ENCODE measurements around the gene UGT1A4.

UGT1A4 gene

GRCh38 chr2:233718552-233718951, at the start of gene UGT1A4:
TSS of gene UGT1A4 (plus strand) at chr2:233718736. CDS start at chr2:233718821, 85 bp downstream.
- no peak within 1 kb of the TSS for H3K4me3 ChIP-seq (ENCODE audit: low read depth, low read length)
- no peaks in the 10 kb centered on the region for H3K9me3 ChIP-seq (ENCODE audit: control insufficient read depth, insufficient read depth, low read length)
- no peaks in the 10 kb centered on the region for H3K4me1 ChIP-seq (ENCODE audit: control insufficient read depth, insufficient read depth, low read length)
- no peaks in the 10 kb centered on the region for H3K36me3 ChIP-seq (ENCODE audit: control insufficient read depth, insufficient read depth, low read length)
- H3K27me3 ChIP-seq (ENCODE audit: control insufficient read depth, insufficient read depth, low read length), result no peaks in the 10 kb centered on the region
- no peak within 1 kb of the TSS for H3K9ac ChIP-seq (ENCODE audit: low read depth, low read length)

- Histone ChIP-seq H3K4me1 (ENCODE audit: control insufficient read depth, insufficient read depth, low read length) (no peaks in the 10 kb centered on the region), H3K36me3 (ENCODE audit: control insufficient read depth, insufficient read depth, low read length) (no peaks in the 10 kb centered on the region), H3K4me3 (ENCODE audit: low read depth, low read length) (no peak within 1 kb of the TSS), H3K9me3 (ENCODE audit: control insufficient read depth, insufficient read depth, low read length) (no peaks in the 10 kb centered on the region), H3K9ac (ENCODE audit: low read depth, low read length) (no peak within 1 kb of the TSS), H3K27me3 (ENCODE audit: control insufficient read depth, insufficient read depth, low read length) (no peaks in the 10 kb centered on the region)
These were observed 47.0 kb upstream of the UGT1A4 start, which contains the start of gene UGT1A9 for GRCh38 chr2:233671290-233672161. TSS of gene UGT1A9 (plus strand) at chr2:233671898. CDS start at chr2:233671935, 37 bp downstream.

GRCh38 chr2:233672886-233673285, 45.6 kb upstream of the UGT1A4 start:
- Histone ChIP-seq H3K4me3 (ENCODE audit: low read depth, low read length) (no peak overlapping the region), H3K9ac (ENCODE audit: low read depth, low read length) (no peak overlapping the region), H3K36me3 (ENCODE audit: control insufficient read depth, insufficient read depth, low read length) (no peaks in the 10 kb centered on the region), H3K4me1 (ENCODE audit: control insufficient read depth, insufficient read depth, low read length) (no peaks in the 10 kb centered on the region), H3K9me3 (ENCODE audit: control insufficient read depth, insufficient read depth, low read length) (no peaks in the 10 kb centered on the region), H3K27me3 (ENCODE audit: control insufficient read depth, insufficient read depth, low read length) (no peaks in the 10 kb centered on the region)

GRCh38 chr2:233673896-233674295, 44.6 kb upstream of the UGT1A4 start:
- no peak overlapping the region for H3K4me3 ChIP-seq (ENCODE audit: low read depth, low read length)
- no peak overlapping the region for H3K9ac ChIP-seq (ENCODE audit: low read depth, low read length)
- no peaks in the 10 kb centered on the region for H3K36me3 ChIP-seq (ENCODE audit: control insufficient read depth, insufficient read depth, low read length)
- no peaks in the 10 kb centered on the region for H3K9me3 ChIP-seq (ENCODE audit: control insufficient read depth, insufficient read depth, low read length)
- H3K4me1 ChIP-seq (ENCODE audit: control insufficient read depth, insufficient read depth, low read length), result no peaks in the 10 kb centered on the region
- H3K27me3 ChIP-seq (ENCODE audit: control insufficient read depth, insufficient read depth, low read length), result no peaks in the 10 kb centered on the region

- Histone ChIP-seq H3K9ac (ENCODE audit: low read depth, low read length) (no peak overlapping the region), H3K4me3 (ENCODE audit: low read depth, low read length) (no peak overlapping the region), H3K9me3 (ENCODE audit: control insufficient read depth, insufficient read depth, low read length) (no peaks in the 10 kb centered on the region), H3K4me1 (ENCODE audit: control insufficient read depth, insufficient read depth, low read length) (no peaks in the 10 kb centered on the region), H3K27me3 (ENCODE audit: control insufficient read depth, insufficient read depth, low read length) (no peaks in the 10 kb centered on the region), H3K36me3 (ENCODE audit: control insufficient read depth, insufficient read depth, low read length) (no peaks in the 10 kb centered on the region)
These were observed 44.2 kb upstream of the UGT1A4 start for GRCh38 chr2:233674314-233674713.

GRCh38 chr2:233674995-233675394, 43.5 kb upstream of the UGT1A4 start:
- Histone ChIP-seq H3K27me3 (ENCODE audit: control insufficient read depth, insufficient read depth, low read length) (no peaks in the 10 kb centered on the region), H3K9ac (ENCODE audit: low read depth, low read length) (no peak overlapping the region), H3K36me3 (ENCODE audit: control insufficient read depth, insufficient read depth, low read length) (no peaks in the 10 kb centered on the region), H3K9me3 (ENCODE audit: control insufficient read depth, insufficient read depth, low read length) (no peaks in the 10 kb centered on the region), H3K4me3 (ENCODE audit: low read depth, low read length) (no peak overlapping the region), H3K4me1 (ENCODE audit: control insufficient read depth, insufficient read depth, low read length) (no peaks in the 10 kb centered on the region)

- Histone ChIP-seq H3K9ac (ENCODE audit: low read depth, low read length) (no peak overlapping the region), H3K4me1 (ENCODE audit: control insufficient read depth, insufficient read depth, low read length) (no peaks in the 10 kb centered on the region), H3K9me3 (ENCODE audit: control insufficient read depth, insufficient read depth, low read length) (no peaks in the 10 kb centered on the region), H3K27me3 (ENCODE audit: control insufficient read depth, insufficient read depth, low read length) (no peaks in the 10 kb centered on the region), H3K36me3 (ENCODE audit: control insufficient read depth, insufficient read depth, low read length) (no peaks in the 10 kb centered on the region), H3K4me3 (ENCODE audit: low read depth, low read length) (no peak overlapping the region)
These were observed 42.5 kb upstream of the UGT1A4 start for GRCh38 chr2:233676046-233676445.

GRCh38 chr2:233679196-233679595, 39.3 kb upstream of the UGT1A4 start:
- H3K27me3 ChIP-seq (ENCODE audit: control insufficient read depth, insufficient read depth, low read length), result no peaks in the 10 kb centered on the region
- no peak overlapping the region for H3K9ac ChIP-seq (ENCODE audit: low read depth, low read length)
- H3K4me3 ChIP-seq (ENCODE audit: low read depth, low read length), result no peak overlapping the region
- H3K9me3 ChIP-seq (ENCODE audit: control insufficient read depth, insufficient read depth, low read length), result no peaks in the 10 kb centered on the region
- no peaks in the 10 kb centered on the region for H3K36me3 ChIP-seq (ENCODE audit: control insufficient read depth, insufficient read depth, low read length)
- no peaks in the 10 kb centered on the region for H3K4me1 ChIP-seq (ENCODE audit: control insufficient read depth, insufficient read depth, low read length)

- Histone ChIP-seq H3K27me3 (ENCODE audit: control insufficient read depth, insufficient read depth, low read length) (no peaks in the 10 kb centered on the region), H3K36me3 (ENCODE audit: control insufficient read depth, insufficient read depth, low read length) (no peaks in the 10 kb centered on the region), H3K4me3 (ENCODE audit: low read depth, low read length) (no peak overlapping the region), H3K9ac (ENCODE audit: low read depth, low read length) (no peak overlapping the region), H3K9me3 (ENCODE audit: control insufficient read depth, insufficient read depth, low read length) (no peaks in the 10 kb centered on the region), H3K4me1 (ENCODE audit: control insufficient read depth, insufficient read depth, low read length) (no peaks in the 10 kb centered on the region)
These were observed 38.0 kb upstream of the UGT1A4 start for GRCh38 chr2:233680361-233681045.

GRCh38 chr2:233681521-233682099, 36.9 kb upstream of the UGT1A4 start, which contains the start of gene UGT1A7:
TSS of gene UGT1A7 (plus strand) at chr2:233681901. CDS start at chr2:233681938, 37 bp downstream.
- no peaks in the 10 kb centered on the region for H3K9me3 ChIP-seq (ENCODE audit: control insufficient read depth, insufficient read depth, low read length)
- no peaks in the 10 kb centered on the region for H3K27me3 ChIP-seq (ENCODE audit: control insufficient read depth, insufficient read depth, low read length)
- no peak within 1 kb of the TSS for H3K4me3 ChIP-seq (ENCODE audit: low read depth, low read length)
- no peaks in the 10 kb centered on the region for H3K36me3 ChIP-seq (ENCODE audit: control insufficient read depth, insufficient read depth, low read length)
- no peaks in the 10 kb centered on the region for H3K4me1 ChIP-seq (ENCODE audit: control insufficient read depth, insufficient read depth, low read length)
- H3K9ac ChIP-seq (ENCODE audit: low read depth, low read length), result no peak within 1 kb of the TSS

GRCh38 chr2:233684640-233685039, 33.9 kb upstream of the UGT1A4 start:
- Histone ChIP-seq H3K9me3 (ENCODE audit: control insufficient read depth, insufficient read depth, low read length) (no peaks in the 10 kb centered on the region), H3K36me3 (ENCODE audit: control insufficient read depth, insufficient read depth, low read length) (no peaks in the 10 kb centered on the region), H3K27me3 (ENCODE audit: control insufficient read depth, insufficient read depth, low read length) (no peaks in the 10 kb centered on the region), H3K4me3 (ENCODE audit: low read depth, low read length) (no peak overlapping the region), H3K9ac (ENCODE audit: low read depth, low read length) (no peak overlapping the region), H3K4me1 (ENCODE audit: control insufficient read depth, insufficient read depth, low read length) (no peaks in the 10 kb centered on the region)
